Right hindlimb (tissue), 1 donor: ENCODE results near the gene PRRT3.
"Not testable (repeated sequence)": the region's sequence is repeated elsewhere in the genome, so short reads cannot be mapped to it uniquely, and the experiment has no call there.

Source experiments
- DNase-seq: peaks from one replicate; pipeline ENCODE4 v3.0.0-alpha.2; 2018

Gene PRRT3

DNA sequence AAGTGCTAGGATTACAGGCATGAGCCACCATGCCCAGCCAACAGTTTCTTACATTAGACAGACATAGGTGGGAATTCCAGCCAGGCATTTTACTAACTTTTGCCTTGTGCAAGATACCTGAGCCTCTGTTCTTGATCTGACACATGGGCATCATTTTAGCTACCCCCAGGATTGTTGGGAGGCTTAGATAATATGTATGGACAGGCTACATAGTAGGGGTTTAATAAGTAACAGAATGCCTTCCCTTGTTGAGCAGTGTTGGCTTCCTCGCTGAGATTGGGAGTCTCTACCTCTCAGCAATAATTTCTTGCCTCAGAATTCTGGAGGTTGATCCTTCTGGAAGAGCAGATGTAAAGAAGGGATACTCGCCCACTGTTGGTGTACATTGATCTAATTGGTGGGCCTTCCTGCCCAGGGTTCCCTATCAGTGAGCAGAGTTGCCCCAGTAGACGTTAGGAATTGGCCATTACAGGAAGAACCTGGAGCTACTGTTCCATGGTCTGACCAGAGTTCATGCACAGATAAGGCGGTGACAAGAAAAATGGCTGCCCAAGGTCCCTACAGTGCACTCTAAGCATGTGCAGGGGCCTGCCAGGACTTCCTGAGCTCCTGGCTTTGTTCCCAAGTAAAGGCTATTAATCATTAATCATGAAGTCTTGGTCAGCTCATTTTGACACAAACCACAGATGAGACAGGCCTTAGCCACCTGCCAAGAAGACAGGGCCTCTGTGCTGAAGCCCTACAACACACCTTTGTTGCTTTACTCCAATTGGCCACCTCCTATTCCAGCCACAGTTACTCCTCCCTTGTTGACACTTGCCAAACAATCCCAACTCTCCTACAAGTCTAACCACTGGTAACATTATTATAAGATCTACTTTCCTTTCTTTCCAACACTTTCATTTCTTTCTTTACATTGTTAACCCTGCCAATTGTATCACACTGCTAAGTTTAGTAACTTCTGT, 54.5 kb downstream of the PRRT3 start:
- no peak for DNase-seq

DNA sequence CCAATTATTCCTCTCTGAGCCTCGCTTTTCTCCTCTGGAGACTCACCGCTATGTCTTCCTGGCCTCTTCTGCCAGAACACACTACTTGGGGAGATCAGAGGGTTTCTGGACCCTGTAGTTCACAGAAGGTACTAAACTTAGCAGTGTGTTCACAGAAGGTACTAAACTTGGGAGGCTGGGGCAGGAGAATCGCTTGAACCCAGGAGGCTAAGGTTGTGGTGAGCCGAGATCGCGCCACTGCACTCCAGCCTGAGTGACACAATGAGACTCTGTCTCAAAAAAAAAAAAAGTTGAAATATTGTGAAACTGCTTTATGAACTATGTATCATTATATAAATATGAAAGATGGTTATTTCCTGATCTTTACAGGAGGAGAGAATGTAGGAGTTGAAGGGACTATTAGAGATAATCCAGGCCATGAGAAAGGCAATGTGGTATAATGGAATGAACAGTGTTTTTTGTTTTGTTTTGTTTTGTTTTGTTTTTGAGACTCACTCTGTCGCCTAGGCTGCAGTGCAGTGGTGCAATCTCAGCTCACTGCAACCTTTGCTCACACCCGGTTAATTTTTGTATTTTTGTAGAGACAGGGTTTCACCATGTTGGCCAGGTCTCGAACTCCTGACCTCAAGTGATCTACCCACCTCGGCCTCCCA, 55.3 kb downstream of the PRRT3 start:
- DNase-seq = not testable (repeated sequence)

- DNase-seq = not testable (repeated sequence)
Observed at GRCh38 chr3:9895715-9896114, 56.5 kb downstream of the PRRT3 start.
